Measurements from ENCODE around the gene PSTK.

- TF ChIP-seq, protein P1, sequence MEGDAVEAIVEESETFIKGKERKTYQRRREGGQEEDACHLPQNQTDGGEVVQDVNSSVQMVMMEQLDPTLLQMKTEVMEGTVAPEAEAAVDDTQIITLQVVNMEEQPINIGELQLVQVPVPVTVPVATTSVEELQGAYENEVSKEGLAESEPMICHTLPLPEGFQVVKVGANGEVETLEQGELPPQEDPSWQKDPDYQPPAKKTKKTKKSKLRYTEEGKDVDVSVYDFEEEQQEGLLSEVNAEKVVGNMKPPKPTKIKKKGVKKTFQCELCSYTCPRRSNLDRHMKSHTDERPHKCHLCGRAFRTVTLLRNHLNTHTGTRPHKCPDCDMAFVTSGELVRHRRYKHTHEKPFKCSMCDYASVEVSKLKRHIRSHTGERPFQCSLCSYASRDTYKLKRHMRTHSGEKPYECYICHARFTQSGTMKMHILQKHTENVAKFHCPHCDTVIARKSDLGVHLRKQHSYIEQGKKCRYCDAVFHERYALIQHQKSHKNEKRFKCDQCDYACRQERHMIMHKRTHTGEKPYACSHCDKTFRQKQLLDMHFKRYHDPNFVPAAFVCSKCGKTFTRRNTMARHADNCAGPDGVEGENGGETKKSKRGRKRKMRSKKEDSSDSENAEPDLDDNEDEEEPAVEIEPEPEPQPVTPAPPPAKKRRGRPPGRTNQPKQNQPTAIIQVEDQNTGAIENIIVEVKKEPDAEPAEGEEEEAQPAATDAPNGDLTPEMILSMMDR (IDR thresholded peaks at IDR 0.05; ENCODE audit: poor library complexity) = no peak
- no peak for TF ChIP-seq EZH2phosphoT487 (IDR thresholded peaks at IDR 0.05; ENCODE audit: low read depth, severe bottlenecking, unreplicated experiment)
Observed at GRCh38 chr10:123027861-123028260, 47.7 kb downstream of the PSTK start.
